Measurements from ENCODE around the gene CCDC158.

- no peak for TF ChIP-seq CTCF (IDR thresholded peaks at IDR 0.05)
- no peak for TF ChIP-seq FOXM1 (IDR thresholded peaks at IDR 0.05; ENCODE audit: low read depth)
- TF ChIP-seq JUND (IDR thresholded peaks at IDR 0.05): no peak
- TF ChIP-seq YY1 (IDR thresholded peaks at IDR 0.05; ENCODE audit: low read depth): no peak
- no peak for TF ChIP-seq MXI1 (IDR thresholded peaks at IDR 0.05; ENCODE audit: low read depth, low read length)
- no peak for TF ChIP-seq FOSL2 (IDR thresholded peaks at IDR 0.05; ENCODE audit: borderline replicate concordance, low read depth)
- no peak for TF ChIP-seq PBX3 (IDR thresholded peaks at IDR 0.05)
- TF ChIP-seq TCF12 (IDR thresholded peaks at IDR 0.05): no peak
These were observed 124.6 kb downstream of the CCDC158 start for GRCh38 chr4:76296286-76296820.
